Caco-2 (cell line): ENCODE measurements around the gene PSMA6. TPM values are rescaled to one million over a fixed set of nuclear protein-coding genes. Genes with fewer than 3 reads are reported as not detected.
A peak's percentile ranks its signal among the peaks of the same experiment; 100 is the strongest.

Experiments
- BruUV-seq: library from RNA; stranded (reverse); fragments of 400-500 nt; replicated peaks from 2 replicates; lab custom pipeline; 2021; lab: Mats Ljungman, UMichigan
- CTCF ChIA-PET: fragments of 300-600 bp; sonication (Branson Sonifier 250); formaldehyde crosslinking; loops from one replicate; lab custom pipeline; 2022; ENCODE audit warnings: antibody characterized with exemption; lab: Charles Lee
- POLR2A ChIA-PET: fragments of 300-600 bp; sonication (Branson Sonifier 250); formaldehyde crosslinking; loops from one replicate; lab custom pipeline; 2022; ENCODE audit warnings: antibody characterized with exemption; lab: Charles Lee
- DNase-seq, 2 experiments: peaks; one replicate each; pipeline versions ENCODE4 v3.0.0 to v3.0.0-alpha.2; 2020 to 2022
- H3K27me3 ChIP-seq: replicated peaks from 2 replicates; pipeline ENCODE4 v1.6.0; 2011; ENCODE audit warnings: low read length; ENCODE audit not compliant: control insufficient read depth, insufficient read depth
- H3K36me3 ChIP-seq: 2 replicates; pipeline ENCODE4 v1.5.1; 2011; ENCODE audit warnings: low read length; ENCODE audit not compliant: control insufficient read depth, insufficient read depth
- H3K4me1 ChIP-seq: fragments of 250-450 bp; sonication (Bioruptor Pico); 2 replicates; pipeline ENCODE4 v1.5.1; 2020; ENCODE audit warnings: mild to moderate bottlenecking
- H3K4me3 ChIP-seq: 2 replicates; pipeline ENCODE4 v1.5.1; 2011; ENCODE audit warnings: low read depth, mild to moderate bottlenecking, control low read depth, low read length
- H3K9me3 ChIP-seq: fragments of 250-450 bp; sonication (Bioruptor Pico); 2 replicates; pipeline ENCODE4 v1.5.1; 2020; ENCODE audit warnings: mild to moderate bottlenecking, moderate library complexity
- H3K27ac Mint-ChIP-seq: one replicate; pipeline ENCODE4 v1.8.0; 2022; ENCODE audit warnings: mixed read lengths; ENCODE audit not compliant: unreplicated experiment
- H3K27me3 Mint-ChIP-seq: one replicate; pipeline ENCODE4 v1.8.0; 2022; ENCODE audit warnings: mixed read lengths; ENCODE audit not compliant: insufficient read depth, unreplicated experiment
- H3K36me3 Mint-ChIP-seq: one replicate; pipeline ENCODE4 v1.8.0; 2022; ENCODE audit warnings: mild to moderate bottlenecking, mixed read lengths; ENCODE audit not compliant: insufficient read depth, unreplicated experiment
- H3K4me1 Mint-ChIP-seq: one replicate; pipeline ENCODE4 v1.8.0; 2022; ENCODE audit warnings: low read depth, mixed read lengths; ENCODE audit not compliant: unreplicated experiment
- H3K4me3 Mint-ChIP-seq: one replicate; pipeline ENCODE4 v1.8.0; 2022; ENCODE audit warnings: mild to moderate bottlenecking, moderate library complexity, mixed read lengths; ENCODE audit not compliant: unreplicated experiment
- H3K9me3 Mint-ChIP-seq: one replicate; pipeline ENCODE4 v1.8.0; 2022; ENCODE audit warnings: mixed read lengths; ENCODE audit not compliant: unreplicated experiment
- CTCF ChIP-seq, 2 experiments: fragments of 200-600 bp in 1 of 2; IDR thresholded peaks; 1 replicate in 1 of 2; 2 replicates in 1 of 2; pipeline versions ENCODE4 v1.5.1 to v1.8.0; 2011 to 2022; ENCODE audit warnings: antibody characterized with exemption in 1 of 2, control low read depth in 1 of 2, inconsistent platforms in 1 of 2, low read depth in 1 of 2, low read length in 1 of 2, mild to moderate bottlenecking in 1 of 2, moderate library complexity in 1 of 2; ENCODE audit not compliant: insufficient read depth in 1 of 2, severe bottlenecking in 1 of 2, unreplicated experiment in 1 of 2
- intact Hi-C: fragments of 100-400 bp; cut with micrococcal nuclease; formaldehyde crosslinking; loops from one replicate; pipeline ENCODE4 v1.10.0; 2022; ENCODE audit not compliant: unreplicated experiment
- total RNA-seq: library from RNA; stranded (reverse); gene quantifications from 2 replicates; pipeline ENCODE4 v1.2.3, GENCODE V29; 2022

PSMA6 gene
- total RNA-seq, 1 experiment from 2014 or later = 247 TPM

DNA sequence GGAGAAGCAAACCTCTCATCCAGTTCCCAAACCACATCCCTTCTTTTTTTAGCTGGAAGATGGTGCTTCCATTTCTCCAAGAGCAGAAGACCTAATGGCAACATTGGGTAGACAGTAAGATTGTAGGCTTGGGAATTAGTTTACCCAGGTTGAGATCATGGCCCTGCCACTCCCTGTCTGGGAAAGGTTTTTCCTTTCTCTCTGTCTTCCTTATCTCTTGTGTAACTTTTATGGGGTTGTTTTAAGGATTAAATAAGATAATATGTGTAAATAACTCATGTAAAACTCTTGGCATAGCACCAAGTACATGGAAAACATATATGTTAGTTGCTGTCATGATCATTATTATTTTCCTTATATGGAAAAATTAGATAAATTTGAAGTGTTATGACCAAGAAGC, 23.2 kb upstream of the PSMA6 start:
- no peaks in the 10 kb centered on the region; the same call in 1 of the 2 replicates for H3K36me3 ChIP-seq
- H3K27me3 ChIP-seq = no peaks in the 10 kb centered on the region
- H3K27ac Mint-ChIP-seq = no peak overlapping the region
- H3K4me1 ChIP-seq = peaks cover 8% of the 10 kb centered on the region; the same call in 1 of the 2 replicates
- no peak overlapping the region for H3K4me3 ChIP-seq
- TF ChIP-seq CTCF (IDR thresholded peaks at IDR 0.05; ENCODE audit: insufficient read depth in 1 of 2, low read depth in 1 of 2, low read length in 1 of 2, severe bottlenecking in 1 of 2, unreplicated experiment in 1 of 2) = no peak
- no peaks in the 10 kb centered on the region for H3K4me1 Mint-ChIP-seq
- H3K27me3 Mint-ChIP-seq = no peaks in the 10 kb centered on the region
- intact Hi-C loops = no loop called here
- H3K4me3 Mint-ChIP-seq = no peak overlapping the region
- peaks cover 10% of the 10 kb centered on the region for H3K36me3 Mint-ChIP-seq
- peak; percentile 39 to 50 for DNase-seq
- ChIA-PET POLR2A (no interaction called here), CTCF (no interaction called here)
- H3K9me3 Mint-ChIP-seq = no peaks in the 10 kb centered on the region
- H3K9me3 ChIP-seq = no peaks in the 10 kb centered on the region
- no TSS peak for BruUV-seq

DNA sequence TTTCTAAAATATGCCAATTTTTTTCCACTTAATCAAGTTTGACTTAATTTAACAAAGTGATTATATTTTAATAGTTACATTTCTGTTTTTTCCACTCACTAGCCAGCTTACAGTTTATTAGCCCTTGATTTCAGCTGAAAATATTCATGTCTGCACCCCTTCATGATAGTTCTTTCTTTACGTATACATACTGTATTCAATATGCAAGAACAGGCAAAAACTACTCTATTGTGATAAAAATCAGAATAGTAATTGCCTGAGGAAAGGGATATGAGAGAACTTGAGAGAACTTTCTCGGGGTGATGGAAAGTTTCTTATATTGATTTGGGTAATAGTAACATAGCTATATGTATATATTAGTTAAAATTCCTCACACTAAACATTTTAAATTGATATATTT, 17.4 kb upstream of the PSMA6 start:
- no peaks in the 10 kb centered on the region for H3K4me1 Mint-ChIP-seq
- ChIA-PET CTCF (no interaction called here), POLR2A (no interaction called here)
- H3K9me3 Mint-ChIP-seq = no peaks in the 10 kb centered on the region
- no peak overlapping the region for H3K27ac Mint-ChIP-seq
- no peak for TF ChIP-seq CTCF (IDR thresholded peaks at IDR 0.05; ENCODE audit: insufficient read depth in 1 of 2, low read depth in 1 of 2, low read length in 1 of 2, severe bottlenecking in 1 of 2, unreplicated experiment in 1 of 2)
- H3K4me3 ChIP-seq = no peak overlapping the region
- H3K36me3 ChIP-seq = no peaks in the 10 kb centered on the region; the same call in 1 of the 2 replicates
- H3K27me3 ChIP-seq = no peaks in the 10 kb centered on the region
- no TSS peak for BruUV-seq
- H3K9me3 ChIP-seq = no peaks in the 10 kb centered on the region
- intact Hi-C loops = no loop called here
- H3K36me3 Mint-ChIP-seq = peaks cover 13% of the 10 kb centered on the region
- no peaks in the 10 kb centered on the region for H3K4me1 ChIP-seq
- H3K27me3 Mint-ChIP-seq = no peaks in the 10 kb centered on the region
- no peak overlapping the region for H3K4me3 Mint-ChIP-seq
- DNase-seq = no peak

DNA sequence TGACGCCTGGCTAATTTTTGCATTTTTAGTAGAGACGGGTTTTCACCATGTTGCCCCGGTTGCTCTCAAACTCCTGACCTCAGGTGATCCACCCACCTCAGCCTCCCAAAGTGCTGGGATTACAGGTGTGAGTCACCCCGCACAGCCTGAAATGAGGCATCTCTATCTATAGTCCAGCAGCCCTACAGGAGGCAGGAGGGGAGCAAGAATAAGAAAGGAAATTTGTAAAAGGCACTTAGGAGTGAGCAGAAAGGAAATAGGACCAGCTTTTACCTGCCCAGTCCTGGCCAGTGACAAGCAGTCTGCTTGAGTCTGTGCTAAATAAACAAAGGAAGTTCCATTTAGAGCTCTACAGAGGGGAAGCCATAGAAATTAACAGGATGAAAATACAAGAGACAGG, 15.0 kb upstream of the PSMA6 start:
- no peaks in the 10 kb centered on the region for H3K36me3 ChIP-seq
- H3K4me1 Mint-ChIP-seq = no peaks in the 10 kb centered on the region
- peaks cover 14% of the 10 kb centered on the region for H3K36me3 Mint-ChIP-seq

More for the DNA sequence above, 15.0 kb upstream of the PSMA6 start:
- ChIA-PET CTCF (no interaction called here), POLR2A (no interaction called here)
- no TSS peak for BruUV-seq
- H3K4me3 Mint-ChIP-seq = no peak overlapping the region
- Histone ChIP-seq H3K9me3 (no peaks in the 10 kb centered on the region), H3K4me3 (no peak overlapping the region), H3K27me3 (no peaks in the 10 kb centered on the region), H3K4me1 (no peaks in the 10 kb centered on the region)
- intact Hi-C loops = no loop called here
- no peak overlapping the region for H3K27ac Mint-ChIP-seq
- TF ChIP-seq CTCF (IDR thresholded peaks at IDR 0.05; ENCODE audit: insufficient read depth in 1 of 2, low read depth in 1 of 2, low read length in 1 of 2, severe bottlenecking in 1 of 2, unreplicated experiment in 1 of 2) = no peak
- no peaks in the 10 kb centered on the region for H3K27me3 Mint-ChIP-seq
- DNase-seq = no peak
- H3K9me3 Mint-ChIP-seq = no peaks in the 10 kb centered on the region
